Hematopoietic multipotent progenitor cell treated with erythropoietin and hydrocortisone succinate and interleukin-3 and kit ligand, for 6 days (in vitro differentiated cells): ENCODE results near the gene TTC16.

ENCODE experiments used
- DNase-seq: peaks from one replicate; pipeline ENCODE4 v3.0.0-alpha.2; 2015

TTC16 gene

DNA sequence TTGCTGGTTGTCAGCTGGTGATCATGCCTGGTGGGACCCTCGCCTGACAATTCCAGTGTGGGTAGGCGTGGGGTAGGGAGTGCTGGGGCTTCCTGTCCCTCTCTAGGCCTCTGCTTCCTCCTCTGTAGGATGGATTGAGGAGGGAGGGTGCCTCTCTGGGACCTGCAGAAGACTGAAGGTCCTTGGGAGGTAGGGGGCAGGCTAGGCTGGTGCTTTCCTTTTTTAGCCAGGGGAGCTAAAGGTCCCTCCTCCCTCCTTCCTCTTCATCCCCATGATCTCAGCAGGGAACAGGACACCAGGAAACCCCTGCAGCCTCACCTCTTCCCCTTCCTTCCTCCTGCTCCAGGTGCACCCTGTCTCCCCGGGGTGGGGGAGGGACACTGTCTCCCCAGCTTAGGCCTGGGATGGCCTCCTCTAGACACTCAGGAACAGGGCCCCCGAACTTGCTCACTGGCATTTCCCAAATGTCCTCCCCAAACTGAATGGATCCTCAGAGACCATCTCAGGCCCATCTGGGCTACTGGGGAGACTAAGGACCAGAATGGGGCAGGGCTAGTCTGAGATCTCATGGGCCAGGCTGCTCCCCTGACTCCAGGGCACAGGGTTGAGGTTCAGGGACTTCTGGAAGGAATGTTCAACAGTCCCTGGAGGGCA is 54.2 kb downstream of the TTC16 start:
- DNase-seq = no peak

DNA sequence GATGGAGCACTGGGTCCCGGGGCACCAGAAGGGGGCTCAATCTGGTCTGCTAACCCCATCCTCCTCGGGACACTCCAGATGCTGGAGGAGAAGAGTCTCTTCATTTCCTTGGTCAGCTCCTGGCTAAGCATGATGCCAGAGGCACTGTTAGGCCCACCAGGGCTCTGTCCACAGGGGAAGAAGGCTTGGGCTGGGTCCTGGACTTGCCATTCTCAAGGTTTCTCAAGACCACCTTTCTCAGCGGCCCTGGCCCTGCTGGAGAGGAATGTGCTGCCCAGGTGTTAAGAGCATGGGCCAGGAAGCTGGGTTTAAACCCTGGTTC is 54.7 kb downstream of the TTC16 start:
- no peak for DNase-seq

- peak; percentile 97 for DNase-seq
Measured at GRCh38 chr9:127770905-127771569, 55.2 kb downstream of the TTC16 start.

DNA sequence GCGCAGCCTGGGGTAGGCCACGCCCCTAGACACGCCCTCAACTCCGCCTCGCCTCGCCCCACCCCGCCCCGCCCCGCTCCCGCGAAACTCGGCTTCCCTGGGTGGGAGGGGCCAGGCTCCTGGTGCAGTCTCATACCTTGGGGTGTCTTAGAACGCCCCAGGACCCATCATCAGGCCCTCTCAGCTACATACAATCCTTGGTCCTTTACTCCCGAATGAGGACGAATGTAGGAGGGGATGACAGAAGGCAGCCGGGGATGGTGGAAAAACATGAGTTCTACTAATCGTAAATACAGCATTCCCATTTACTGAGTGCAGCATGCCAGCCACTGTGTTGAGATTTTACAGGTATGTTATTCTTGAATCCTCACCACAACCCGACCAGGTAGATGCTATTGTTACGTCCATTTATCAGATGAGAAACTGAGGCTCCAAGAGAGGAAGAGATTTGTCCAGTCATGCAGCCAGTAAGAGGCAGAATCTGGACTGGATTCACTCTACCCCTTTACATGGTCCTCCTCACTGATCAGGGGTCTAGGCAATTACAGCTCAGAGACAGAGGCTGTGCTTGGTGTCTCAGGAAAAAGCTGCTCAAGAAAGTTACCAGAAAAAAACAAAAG is 55.8 kb downstream of the TTC16 start:
- DNase-seq = no peak

DNA sequence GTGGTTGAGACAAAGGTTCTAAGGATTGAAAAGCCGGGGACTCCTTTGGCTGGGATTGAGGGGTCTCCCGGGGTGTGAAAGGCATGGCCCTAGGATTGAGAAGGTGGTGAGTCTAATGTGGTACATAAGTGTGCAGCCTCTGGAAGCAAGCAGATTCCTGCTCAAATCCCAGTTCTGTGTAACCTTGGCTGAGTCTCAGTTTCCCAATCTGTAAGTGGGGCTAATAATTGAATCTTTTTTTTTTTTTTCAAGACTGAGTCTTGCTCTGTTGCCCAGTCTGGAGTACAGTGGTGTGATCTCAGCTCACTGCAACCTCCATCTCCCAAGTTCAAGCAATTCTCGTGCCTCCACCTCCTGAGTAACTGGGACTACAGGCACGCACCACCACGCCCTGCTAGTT is 56.7 kb downstream of the TTC16 start:
- DNase-seq = no peak

- no peak for DNase-seq
Measured at GRCh38 chr9:127773272-127773671, 57.4 kb downstream of the TTC16 start.

DNA sequence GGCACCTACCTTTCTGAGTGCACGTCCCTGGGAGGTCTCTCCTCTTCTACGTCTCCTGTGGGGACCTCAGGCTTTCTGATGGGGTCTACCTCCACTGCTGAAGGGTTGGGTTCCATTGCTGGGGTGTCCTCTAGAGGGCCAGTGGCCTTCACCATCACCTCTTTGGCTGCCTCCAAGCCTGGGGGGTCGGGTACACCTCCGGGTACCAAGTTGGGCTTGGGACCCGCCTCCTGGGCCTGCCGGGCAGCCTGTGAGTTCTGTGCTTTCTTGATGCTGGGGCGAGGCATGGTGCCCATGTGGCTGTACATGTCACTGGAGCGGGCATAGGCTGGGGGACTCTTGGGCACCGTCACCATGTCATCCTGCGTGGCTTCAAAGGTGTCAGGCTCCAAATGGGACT is 58.1 kb downstream of the TTC16 start:
- DNase-seq = no peak

DNA sequence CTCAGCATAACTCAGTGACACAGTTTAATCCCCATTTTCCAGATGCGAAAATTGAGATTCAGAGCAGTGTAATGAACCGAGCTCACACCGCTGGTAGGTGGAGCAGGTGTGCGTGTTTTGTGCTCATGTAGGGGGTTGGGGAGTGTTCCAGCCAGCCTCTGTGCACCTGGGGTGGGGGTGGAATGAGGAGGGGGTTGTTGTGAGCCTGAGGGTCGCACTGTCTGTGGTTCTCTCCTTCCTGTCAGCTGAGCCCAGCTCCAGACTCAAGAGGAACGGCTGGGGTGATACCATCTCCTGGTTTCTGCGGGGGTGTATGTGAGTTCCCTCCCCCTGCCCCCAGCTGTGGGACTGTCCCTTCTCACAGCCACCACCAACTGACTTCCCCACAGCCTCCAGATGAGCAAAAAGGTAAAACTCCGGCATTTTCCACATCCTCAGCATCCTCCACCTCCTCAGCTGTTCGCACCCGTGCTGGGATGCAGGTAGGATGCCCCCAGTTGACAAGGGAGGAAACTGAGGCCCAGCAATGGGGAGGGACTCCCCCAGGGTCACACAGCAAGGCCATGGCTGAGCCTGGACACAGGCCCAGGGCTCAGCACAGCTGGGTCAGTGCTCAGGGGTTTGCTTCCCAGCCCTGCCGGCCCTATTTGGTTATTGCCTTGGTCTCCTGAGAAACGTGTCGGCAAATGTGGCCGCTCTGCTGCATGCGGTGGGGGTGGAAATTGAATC is 60.5 kb downstream of the TTC16 start:
- DNase-seq = peak; percentile 92

- DNase-seq = peak; percentile 25
Measured at GRCh38 chr9:127776924-127777289, 61.0 kb downstream of the TTC16 start.

- DNase-seq = no peak
Measured at GRCh38 chr9:127777368-127777980, 61.6 kb downstream of the TTC16 start.

DNA sequence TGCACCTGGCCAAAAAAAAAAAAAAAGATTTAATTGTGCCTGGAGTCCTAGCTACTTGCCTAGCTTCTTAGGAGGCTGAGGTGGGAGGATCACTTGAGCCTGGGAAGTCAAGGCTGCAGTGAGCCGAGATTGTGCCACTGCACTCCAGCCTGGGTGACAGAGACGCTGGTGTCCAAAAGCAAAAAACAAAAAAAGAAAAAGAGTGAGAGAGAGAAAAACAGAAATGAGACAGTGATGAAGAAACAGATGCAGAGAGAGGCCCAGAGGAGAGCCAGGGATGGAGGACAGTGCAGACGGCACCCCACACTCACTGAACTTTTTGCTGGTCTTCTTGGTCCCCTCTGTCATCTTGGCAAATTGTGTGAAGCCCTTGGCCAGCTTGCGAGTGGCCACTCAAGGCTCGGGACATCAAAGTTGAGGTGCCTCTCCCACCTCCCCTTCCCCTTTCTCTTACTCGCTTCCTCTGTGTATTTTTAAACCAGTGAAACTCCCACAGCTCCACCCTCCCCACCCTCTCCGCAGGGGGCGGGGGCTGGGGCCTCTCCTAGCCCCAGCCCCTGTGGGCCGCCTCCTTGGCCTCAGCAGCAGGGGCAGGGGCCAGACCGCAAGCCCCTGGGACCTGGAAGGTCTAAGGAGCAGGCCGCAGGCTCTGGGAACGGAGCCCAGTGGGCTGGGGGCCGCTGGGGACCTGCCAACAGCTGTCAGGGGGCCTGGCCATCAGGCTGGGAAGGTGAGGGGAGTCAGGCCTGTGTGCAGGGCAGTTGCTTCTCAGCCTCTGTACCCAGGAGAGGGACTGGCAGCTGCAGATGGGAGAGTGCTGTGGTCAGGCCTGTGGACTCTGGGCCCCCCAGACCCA is 62.6 kb downstream of the TTC16 start, which contains the start of gene SH2D3C:
Gene SH2D3C (minus strand): TSS at position 387 of the 856 bp plus-strand sequence. CDS start 39 bp downstream, at position 348.
- peak; percentile 50 for DNase-seq

GRCh38 chr9:127779136-127779981 is 63.5 kb downstream of the TTC16 start:
- peak; percentile 52 for DNase-seq

- peak; percentile 32 for DNase-seq
Measured at GRCh38 chr9:127780126-127780885, 64.4 kb downstream of the TTC16 start.

DNA sequence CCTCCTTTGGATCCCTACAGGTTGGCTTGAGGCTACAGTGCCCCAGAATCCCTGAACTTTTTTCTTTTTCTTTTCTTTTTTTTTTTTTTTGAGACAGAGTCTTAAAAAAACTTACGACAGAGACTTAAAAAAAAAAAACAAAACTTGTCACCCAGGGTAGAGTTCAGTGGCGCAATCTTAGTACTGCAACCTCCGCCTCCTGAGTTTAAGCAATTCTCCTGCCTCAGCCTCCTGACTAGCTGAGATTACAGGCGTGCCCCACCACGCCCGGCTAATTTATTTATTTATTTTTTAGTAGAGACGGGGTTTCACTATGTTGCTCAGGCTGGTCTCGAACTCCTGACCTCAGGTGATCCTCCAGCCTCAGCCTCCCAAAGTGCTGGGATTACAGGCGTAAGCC is 65.0 kb downstream of the TTC16 start:
- DNase-seq = peak; percentile 67
